Measurements from ENCODE around the gene TMEM114. TPM values are rescaled to one million over a fixed set of nuclear protein-coding genes. Genes with fewer than 3 reads are reported as not detected.

TMEM114 gene
- total and polyA plus RNA-seq, 2 donors (not counting 1 experiment from before 2014, with no cell fraction given) = not detected

DNA sequence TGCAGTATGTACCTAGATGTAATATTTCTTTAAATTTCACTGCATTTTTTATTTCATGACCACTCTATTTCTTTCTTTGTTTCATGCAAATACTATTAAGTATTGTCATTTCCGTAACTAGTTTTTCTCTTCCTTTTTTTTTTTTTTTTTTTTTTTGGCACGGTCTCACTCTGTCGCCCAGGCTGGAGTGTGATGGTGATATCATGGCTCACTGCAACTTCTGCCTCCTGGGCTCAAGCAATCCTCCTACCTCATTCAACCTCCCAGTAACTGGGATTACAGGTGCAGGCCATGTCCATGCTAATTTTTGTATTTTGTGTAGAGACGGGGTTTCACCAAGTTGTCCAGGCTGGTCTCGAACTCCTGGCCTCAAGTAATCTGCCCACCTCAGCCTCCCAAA, 70.7 kb downstream of the TMEM114 start:
- no peaks in the 10 kb centered on the region for H3K36me3 ChIP-seq (ENCODE audit: control insufficient read depth, insufficient read depth, low read length)

More for the DNA sequence above, 70.7 kb downstream of the TMEM114 start:
- H4K20me1 ChIP-seq (ENCODE audit: control insufficient read depth, extremely low read depth, insufficient read depth, low read length) = no peaks in the 10 kb centered on the region
- no peak overlapping the region for H3K9ac ChIP-seq (ENCODE audit: insufficient read depth, low read length)
- H3K4me2 ChIP-seq (ENCODE audit: extremely low read depth, insufficient read depth, low read length) = no peak overlapping the region
- H3K27ac ChIP-seq (ENCODE audit: insufficient read depth, low read length) = no peak overlapping the region
- DNase-seq (ENCODE audit: low read depth in 2 of 2) = no peak
- H3K9me3 ChIP-seq (ENCODE audit: control insufficient read depth, insufficient read depth, low read depth, low read length) = no peaks in the 10 kb centered on the region
- H3K4me3 ChIP-seq (replicated peaks in 1 of 4; ENCODE audit: control extremely low read depth in 1 of 4, insufficient read depth in 1 of 4, low read depth in 3 of 4, low read length in 4 of 4) = no peak overlapping the region
- H3K27me3 ChIP-seq (ENCODE audit: control insufficient read depth, insufficient read depth, low read length) = no peaks in the 10 kb centered on the region
- H3K79me2 ChIP-seq (ENCODE audit: control insufficient read depth, insufficient read depth, low read length) = no peaks in the 10 kb centered on the region
- no peak overlapping the region for H2AFZ ChIP-seq (ENCODE audit: low read length)
- no peaks in the 10 kb centered on the region for H3K4me1 ChIP-seq (ENCODE audit: control insufficient read depth, extremely low read depth, insufficient read depth, low read length)
- no peak for TF ChIP-seq EZH2 (IDR thresholded peaks at IDR 0.05; ENCODE audit: low read length, missing control alignments)

Other genes with a start within 250 kb of the TMEM114 start
- 18.5 and 27.4 TPM in 2 replicates for gene METTL22, start 31.2 kb upstream of the TMEM114 start, total RNA-seq
- 30.7 and 30.8 TPM in 2 replicates for gene METTL22, start 31.2 kb upstream of the TMEM114 start, polyA plus RNA-seq
- gene ABAT, start 84.1 kb upstream of the TMEM114 start, total RNA-seq = 1.3 and 1.8 TPM in 2 replicates
- gene ABAT, start 84.1 kb upstream of the TMEM114 start, polyA plus RNA-seq = 1.8 and 2.2 TPM in 2 replicates
- 5.6 and 6.8 TPM in 2 replicates for gene TMEM186, start 207.1 kb upstream of the TMEM114 start, total RNA-seq
- 6.6 and 8.6 TPM in 2 replicates for gene TMEM186, start 207.1 kb upstream of the TMEM114 start, polyA plus RNA-seq
- gene PMM2, start 207.3 kb upstream of the TMEM114 start, total RNA-seq = 17.2 and 19.5 TPM in 2 replicates
- gene PMM2, start 207.3 kb upstream of the TMEM114 start, polyA plus RNA-seq = 42.1 and 49.3 TPM in 2 replicates

Measured in fibroblast of lung (primary cell).